BJ (cell line): ENCODE results near the gene PNKD. TPM values are rescaled to one million over a fixed set of nuclear protein-coding genes. Genes with fewer than 3 reads are reported as not detected.

Experiments used
- CTCF ChIA-PET: fragments of 350-600 bp; formaldehyde crosslinking; extraction: SDS; loops from one replicate; lab custom pipeline; 2021; ENCODE audit warnings: antibody characterized with exemption, inconsistent platforms; lab: Yijun Ruan, JAX
- POLR2A ChIA-PET: fragments of 300-600 bp; sonication (Branson Sonifier 250); formaldehyde crosslinking; extraction: SDS; loops from one replicate; lab custom pipeline; 2021; ENCODE audit warnings: antibody characterized with exemption; lab: Charles Lee
- DNase-seq: peaks from one replicate; pipeline ENCODE4 v3.0.0-alpha.2; 2011; ENCODE audit warnings: low read depth
- H3K27me3 ChIP-seq: 2 replicates; pipeline ENCODE4 v1.6.0; 2011; ENCODE audit warnings: low read length; ENCODE audit not compliant: control insufficient read depth, insufficient read depth
- H3K36me3 ChIP-seq: 2 replicates; pipeline ENCODE4 v1.5.1; 2011; ENCODE audit warnings: low read length; ENCODE audit not compliant: control insufficient read depth, insufficient read depth
- H3K4me3 ChIP-seq: 2 replicates; pipeline ENCODE4 v1.5.1; 2011; ENCODE audit warnings: low read depth, mild to moderate bottlenecking, control low read depth, low read length
- CTCF ChIP-seq: IDR thresholded peaks from 2 replicates; pipeline ENCODE4 v1.5.1; 2011; ENCODE audit warnings: low read depth, mild to moderate bottlenecking, control low read depth, inconsistent platforms, low read length, moderate library complexity; ENCODE audit not compliant: insufficient read depth
- polyA plus RNA-seq: library from polyadenylated mRNA; depleted of rRNA; stranded (reverse); fragments of >200 nt; gene quantifications from 2 replicates; pipeline ENCODE4 v1.2.3, GENCODE V29; 2011

PNKD gene
- polyA plus RNA-seq, 1 experiment, result 54.5 TPM

GRCh38 chr2:218387369-218388194, 117.3 kb downstream of the PNKD start:
- Histone ChIP-seq H3K4me3 (peak overlapping the region; percentile 31), H3K27me3 (peaks cover 3% of the 10 kb centered on the region; the same call in 1 of the 2 replicates), H3K36me3 (no peaks in the 10 kb centered on the region)
- TF ChIP-seq CTCF, result no peak
- DNase-seq, result no peak
- CTCF ChIA-PET, result interaction anchor here (1.0 to 1.6 kb wide), 2 partner anchors 31 to 115 kb away, joined by 4 read pairs; partner anchors contain the start of gene CATIP
- POLR2A ChIA-PET, result no interaction called here

DNA sequence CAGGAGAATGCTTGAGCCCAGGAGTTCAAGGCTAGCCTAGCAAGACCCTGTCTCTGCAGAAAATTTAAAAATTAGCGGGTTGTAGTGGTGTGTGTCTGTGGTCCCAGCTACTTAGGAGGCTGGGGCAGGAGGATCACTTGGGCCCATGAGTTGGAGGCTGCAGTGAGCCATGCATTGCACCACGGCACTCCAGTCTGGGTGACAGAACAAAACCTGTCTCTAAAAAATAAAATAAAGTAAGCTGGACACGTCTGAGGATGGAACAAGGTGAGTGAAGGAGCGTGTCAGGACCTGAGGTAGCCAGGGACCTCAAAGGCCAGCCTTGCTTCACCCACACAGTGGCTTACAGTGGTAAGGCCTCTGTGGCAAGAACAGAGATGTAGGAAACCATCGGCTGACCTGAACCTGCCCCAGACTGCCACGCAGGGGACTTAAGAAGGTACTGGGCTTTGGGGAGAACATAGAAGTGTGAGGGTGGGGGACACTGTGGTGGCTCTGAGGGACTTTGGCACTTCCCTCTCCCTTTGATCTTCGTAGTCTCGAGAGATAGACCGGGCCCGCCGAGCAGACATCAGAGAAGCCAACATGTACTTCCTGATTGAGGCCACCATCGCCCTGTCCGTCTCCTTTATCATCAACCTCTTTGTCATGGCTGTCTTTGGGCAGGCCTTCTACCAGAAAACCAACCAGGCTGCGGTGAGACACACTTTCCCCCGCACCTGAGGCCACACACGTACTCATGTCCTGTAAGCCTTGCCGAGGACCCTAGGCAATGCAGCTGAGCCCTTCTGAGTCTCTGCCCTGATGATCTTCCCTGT, 119.2 kb downstream of the PNKD start:
- no peak for TF ChIP-seq CTCF
- no peak for DNase-seq
- CTCF ChIA-PET, result interaction anchor here (0.9 kb wide), 1 partner anchor 88 kb away, joined by 3 read pairs; no protein-coding TSS in a partner anchor
- POLR2A ChIA-PET, result interaction anchor here (0.6 kb wide), 1 partner anchor 25 kb away, joined by 8 read pairs; no protein-coding TSS in a partner anchor
- Histone ChIP-seq H3K4me3 (no peak overlapping the region), H3K36me3 (no peaks in the 10 kb centered on the region), H3K27me3 (no peaks in the 10 kb centered on the region)

GRCh38 chr2:218391202-218391601, 120.9 kb downstream of the PNKD start:
- H3K36me3 ChIP-seq, result no peaks in the 10 kb centered on the region
- POLR2A ChIA-PET, result no interaction called here
- no peaks in the 10 kb centered on the region for H3K27me3 ChIP-seq
- DNase-seq, result no peak
- CTCF ChIA-PET, result interaction anchor here (0.7 kb wide), 1 partner anchor 136 kb away, joined by 3 read pairs; no protein-coding TSS in a partner anchor
- TF ChIP-seq CTCF, result no peak
- no peak overlapping the region for H3K4me3 ChIP-seq

- no peaks in the 10 kb centered on the region for H3K27me3 ChIP-seq
- no peak overlapping the region for H3K4me3 ChIP-seq
- H3K36me3 ChIP-seq, result no peaks in the 10 kb centered on the region
- ChIA-PET CTCF (interaction anchor here (1.0 to 2.0 kb wide), 2 partner anchors 100 to 119 kb away, joined by 4 read pairs; no protein-coding TSS in a partner anchor), POLR2A (interaction anchor here (0.6 kb wide), 1 partner anchor 181 kb away, joined by 11 read pairs; no protein-coding TSS in a partner anchor)
- no peak for TF ChIP-seq CTCF
- no peak for DNase-seq
These were observed 122.1 kb downstream of the PNKD start for GRCh38 chr2:218392459-218392858.
